Measurements from ENCODE around the gene GPR3.
"Not testable (repeated sequence)": the region's sequence is repeated elsewhere in the genome, so short reads cannot be mapped to it uniquely, and the experiment has no call there.

The GPR3 gene

DNA sequence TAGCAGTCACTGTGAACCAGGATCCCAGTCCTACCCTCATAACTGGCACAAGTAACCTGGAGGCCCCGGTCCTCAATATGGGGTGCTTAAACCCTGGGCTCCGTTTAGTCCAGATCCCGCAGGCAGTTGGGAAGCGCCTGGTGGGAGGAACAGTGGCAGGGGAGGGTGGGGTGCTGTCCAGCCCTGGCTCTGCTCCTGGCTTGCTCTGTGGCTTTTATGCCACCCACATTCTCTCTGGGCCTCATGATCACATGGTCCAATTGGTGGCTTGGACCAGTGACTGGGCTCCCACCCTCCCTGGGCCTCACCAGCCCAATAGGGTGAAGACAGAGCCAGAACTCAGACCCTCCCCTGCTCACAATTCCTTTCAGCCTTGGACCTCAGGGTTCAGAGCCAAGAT lies 12.2 kb upstream of the GPR3 start:
- DNase-seq, result no peak

DNA sequence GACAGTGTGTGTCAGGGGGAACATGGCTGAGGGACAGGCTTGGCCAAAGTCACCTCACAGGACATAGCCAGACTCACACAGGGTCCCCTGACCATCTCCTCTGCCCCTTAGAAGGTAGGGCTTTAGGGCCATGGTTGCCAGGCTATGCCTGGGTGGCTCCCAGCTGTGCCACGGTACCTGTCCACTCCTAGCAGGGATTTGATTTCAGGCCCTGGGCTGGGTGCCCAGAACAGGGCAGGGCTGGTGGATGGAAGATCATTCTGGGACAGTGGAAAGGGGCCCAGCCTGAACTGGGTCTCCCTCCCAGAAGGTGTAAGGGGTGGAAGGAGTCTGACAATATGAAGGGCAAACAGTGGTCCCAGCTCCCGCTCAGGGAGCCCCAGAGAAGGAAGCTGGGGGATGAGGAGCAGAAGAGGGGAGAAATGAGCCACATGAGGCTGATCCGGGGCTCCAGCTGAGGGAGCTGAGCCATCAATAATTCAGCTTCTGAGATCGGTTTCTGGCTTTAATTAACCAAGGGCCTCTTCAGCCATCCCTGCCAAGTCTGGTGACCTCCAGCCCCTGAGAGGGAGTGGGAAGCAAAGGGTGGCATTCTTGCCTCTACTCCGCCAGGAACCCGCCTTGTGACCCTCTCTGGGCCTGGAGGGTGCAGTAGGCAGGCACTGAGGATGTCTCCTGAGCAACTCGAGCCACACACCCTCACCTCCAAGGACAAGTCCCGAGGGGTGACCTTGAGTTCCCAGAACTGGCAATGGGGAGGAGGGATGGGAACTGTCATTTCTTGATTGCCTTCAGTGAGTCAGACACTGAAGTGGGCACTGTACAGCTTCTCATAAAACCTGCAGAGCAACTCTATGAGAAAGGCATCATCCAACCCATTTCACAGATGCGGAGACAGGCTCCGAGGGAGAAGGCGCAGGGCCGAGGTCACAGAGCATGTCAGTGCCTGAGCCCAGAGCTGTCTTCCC lies 11.4 kb upstream of the GPR3 start:
- no peak for DNase-seq

DNA sequence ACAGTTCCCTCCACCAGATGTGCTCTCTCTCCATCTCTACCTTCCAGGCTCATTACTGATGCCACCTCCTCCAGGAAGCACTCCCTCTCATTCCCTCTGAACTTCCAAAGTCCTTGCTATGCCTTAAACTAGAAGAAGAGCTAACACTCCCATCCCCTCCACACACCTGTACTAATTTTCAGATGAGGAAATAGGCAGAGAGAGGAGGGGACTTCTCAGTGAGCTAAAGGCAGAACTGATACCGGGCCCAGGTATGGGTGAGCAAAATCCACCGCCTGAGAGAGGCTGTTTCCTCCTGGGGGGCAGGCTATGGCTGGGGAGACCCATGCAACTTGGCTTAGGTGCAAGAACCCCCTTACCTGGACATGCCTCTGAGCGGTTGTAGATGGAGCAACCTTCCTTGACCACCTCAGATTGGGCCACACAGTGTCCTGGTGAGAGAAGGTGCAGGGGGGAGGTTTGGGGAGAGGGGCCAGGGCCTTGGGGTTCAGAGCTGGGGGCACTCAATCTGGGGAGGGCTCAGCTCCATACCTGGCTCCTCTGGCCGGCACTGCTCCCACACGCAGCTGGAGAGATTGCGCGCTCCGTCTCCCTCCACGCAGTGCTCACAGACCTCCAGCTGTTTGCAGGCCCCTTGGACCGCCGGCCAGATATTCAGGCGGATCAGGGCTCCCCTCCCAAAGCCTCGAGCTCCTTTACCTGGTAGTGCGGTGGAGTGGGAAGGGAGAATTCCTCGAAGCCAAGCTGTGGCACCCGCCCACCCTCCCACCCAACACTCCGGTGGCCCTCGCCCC lies 10.3 kb upstream of the GPR3 start:
- DNase-seq, result no peak

DNA sequence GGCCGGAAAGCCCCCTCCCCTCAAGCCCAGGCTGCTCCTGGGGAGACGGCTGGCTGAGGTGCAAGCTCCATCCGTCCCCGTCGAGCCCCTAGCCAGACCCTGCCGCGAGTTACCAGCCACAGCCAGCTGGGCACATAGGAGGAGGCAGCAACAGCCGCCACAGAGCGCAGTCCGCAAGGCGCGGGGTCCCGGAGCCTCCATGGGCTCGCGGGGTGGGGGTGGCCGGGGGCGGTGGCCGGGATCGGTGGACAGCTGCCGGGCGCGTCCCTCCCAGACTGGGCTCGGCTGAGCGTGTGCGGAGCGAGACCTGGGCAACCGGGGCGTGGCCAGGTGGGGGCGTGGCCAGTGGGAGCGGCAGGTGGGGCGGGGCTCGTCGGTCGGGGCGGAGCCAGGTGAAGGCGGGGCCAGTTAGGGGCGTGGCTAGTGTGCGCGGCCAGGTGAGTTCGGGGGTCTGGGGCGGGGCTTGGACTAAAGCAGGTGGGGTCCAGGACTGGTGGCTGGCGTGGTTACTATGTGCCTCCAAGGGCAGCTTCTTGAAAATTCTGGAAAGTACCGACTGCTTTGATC lies 9.3 kb upstream of the GPR3 start, which contains the start of gene CD164L2:
TSS of gene CD164L2 (minus strand) at position 295 of the 567 bp plus-strand sequence. CDS start at position 201, 94 bp downstream.
- DNase-seq, result no peak

DNA sequence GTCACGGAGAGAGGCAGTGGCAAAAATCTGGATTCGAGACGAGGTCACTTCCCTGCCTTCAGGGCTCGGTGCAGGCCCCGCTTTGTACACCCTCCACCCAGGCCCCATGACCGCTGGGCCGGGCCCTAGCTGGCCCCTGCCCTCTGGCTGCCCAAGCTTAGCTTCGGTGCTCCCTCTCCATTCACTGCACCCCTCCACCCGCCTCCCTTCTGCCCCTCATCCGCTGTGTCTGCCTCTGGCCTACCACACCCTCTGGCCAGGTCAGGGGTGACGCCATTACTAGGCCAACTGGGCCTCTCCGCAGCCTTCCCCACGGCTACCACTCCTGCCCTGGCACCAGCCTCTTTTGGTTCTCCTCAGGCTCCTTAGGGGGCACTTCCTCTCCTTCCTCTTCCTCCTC lies 8.8 kb upstream of the GPR3 start:
- DNase-seq, result no peak

DNA sequence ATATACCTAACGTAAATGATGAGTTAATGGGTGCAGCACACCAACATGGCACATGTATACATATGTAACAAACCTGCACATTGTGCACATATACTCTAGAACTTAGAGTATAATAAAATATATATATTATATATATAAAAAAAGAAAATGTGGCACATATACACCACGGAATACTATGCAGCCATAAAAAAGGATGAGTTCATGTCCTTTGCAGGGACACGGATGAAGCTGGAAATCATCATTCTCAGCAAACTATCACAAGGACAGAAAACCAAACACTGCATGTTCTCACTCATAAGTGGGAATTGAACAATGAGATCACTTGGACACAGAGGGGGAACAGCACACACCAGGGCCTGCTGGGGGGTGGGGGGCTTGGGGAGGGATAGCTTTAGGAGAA lies 7.6 kb upstream of the GPR3 start:
- DNase-seq, result not testable (repeated sequence)

DNA sequence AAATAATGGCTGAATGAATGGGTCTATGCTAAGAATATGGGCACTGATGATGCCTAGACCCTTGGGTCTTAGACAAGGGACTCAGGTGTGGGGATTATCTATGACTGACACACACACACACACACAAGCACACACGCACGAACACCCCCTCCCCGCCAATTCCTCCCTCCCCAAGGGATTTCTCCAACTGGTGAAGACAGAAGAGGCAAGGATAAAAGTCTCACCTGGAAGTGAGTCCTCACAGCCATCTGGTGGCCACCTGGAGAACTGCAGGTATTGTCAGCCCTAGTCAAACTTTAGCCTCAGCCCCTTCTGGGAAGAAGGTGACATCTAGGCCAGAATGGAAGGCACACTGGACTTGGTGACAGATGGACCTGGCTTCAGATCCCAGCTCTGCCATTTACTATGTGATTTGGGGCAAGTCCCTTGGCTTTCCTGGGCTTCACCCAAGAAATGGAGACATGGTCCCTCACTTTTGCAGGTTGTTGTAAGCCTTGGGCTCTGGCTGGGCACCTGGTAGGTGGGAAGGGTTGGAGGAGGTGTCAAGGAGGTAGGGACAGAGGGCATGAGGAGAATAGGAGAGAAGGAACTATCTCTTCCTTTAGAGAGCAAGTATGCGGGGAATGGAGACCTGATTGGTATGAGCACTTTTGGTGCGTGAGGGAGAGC lies 4.0 kb upstream of the GPR3 start:
- peak; percentile 54 to 72 for DNase-seq

DNA sequence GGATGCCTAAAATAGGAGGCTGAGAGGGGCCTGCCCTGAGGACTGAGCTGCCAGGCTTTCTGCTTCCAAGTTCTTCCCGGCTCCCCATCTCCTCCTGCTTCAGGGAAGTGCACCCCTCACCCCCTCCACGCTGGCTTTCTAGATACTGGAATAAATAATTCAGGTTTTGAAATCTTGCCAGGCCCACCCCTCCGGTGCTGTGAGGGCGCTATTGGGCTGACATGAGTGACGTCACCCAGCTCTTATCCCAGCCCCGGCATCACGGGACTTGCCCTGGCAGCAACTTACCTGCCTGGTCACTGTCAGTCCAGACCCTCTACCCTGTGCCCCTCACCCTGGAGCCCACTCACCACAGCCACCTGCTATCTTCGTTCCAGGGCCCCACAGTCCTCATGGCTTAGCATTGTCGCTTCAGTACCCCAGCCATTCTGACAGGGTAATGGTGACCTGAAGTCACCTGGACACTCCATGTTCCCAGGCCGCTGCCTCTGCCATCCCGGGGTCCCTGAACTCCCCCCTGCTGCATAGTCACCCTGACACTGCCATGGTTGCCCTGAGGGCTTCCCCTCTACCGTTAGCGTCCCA lies 819 bp upstream of the GPR3 start:
- peak; percentile 18 to 65 for DNase-seq

DNA sequence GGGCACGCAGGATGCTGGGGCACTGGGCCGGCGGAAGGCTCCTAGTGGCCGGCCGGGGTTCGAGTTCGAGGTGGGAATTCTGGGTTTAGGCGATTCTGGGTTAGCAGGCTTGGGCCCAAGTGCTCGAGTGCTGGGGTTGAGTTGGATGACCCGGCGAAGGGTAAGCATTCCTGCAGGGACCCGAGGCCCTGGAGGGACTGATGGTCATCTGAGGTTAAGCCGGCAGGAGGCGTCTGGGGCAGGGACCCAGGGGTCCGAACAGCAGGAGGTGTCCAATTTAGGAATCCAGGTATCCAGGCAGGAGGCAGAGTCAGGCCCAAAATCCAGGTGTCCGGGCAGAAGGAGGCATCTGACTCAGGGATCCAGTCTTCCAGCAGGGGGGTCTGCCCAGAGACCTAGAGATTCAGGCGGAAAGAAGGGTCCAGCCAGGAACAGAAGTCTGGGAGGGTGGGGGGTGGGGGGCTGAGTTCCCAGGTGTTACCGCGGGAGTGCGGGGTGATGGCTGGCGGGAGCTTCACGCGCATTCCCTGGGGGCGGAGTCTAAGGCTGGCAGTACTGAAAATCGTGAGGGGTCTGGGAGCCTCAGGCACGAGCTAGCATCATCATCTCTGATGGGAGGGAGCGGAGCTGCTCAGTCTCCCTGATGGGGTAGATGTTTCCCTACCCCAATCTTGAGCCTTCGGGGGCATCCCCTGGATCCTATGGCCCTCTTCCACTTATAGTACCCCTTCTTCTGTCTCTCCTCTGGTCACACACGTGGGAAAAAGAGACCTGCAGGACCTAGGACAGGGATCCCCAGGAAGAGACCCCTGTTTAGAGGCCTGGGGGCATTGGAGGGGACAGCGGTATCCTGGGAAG lies 585 bp downstream of the GPR3 start:
- no peak for DNase-seq

DNA sequence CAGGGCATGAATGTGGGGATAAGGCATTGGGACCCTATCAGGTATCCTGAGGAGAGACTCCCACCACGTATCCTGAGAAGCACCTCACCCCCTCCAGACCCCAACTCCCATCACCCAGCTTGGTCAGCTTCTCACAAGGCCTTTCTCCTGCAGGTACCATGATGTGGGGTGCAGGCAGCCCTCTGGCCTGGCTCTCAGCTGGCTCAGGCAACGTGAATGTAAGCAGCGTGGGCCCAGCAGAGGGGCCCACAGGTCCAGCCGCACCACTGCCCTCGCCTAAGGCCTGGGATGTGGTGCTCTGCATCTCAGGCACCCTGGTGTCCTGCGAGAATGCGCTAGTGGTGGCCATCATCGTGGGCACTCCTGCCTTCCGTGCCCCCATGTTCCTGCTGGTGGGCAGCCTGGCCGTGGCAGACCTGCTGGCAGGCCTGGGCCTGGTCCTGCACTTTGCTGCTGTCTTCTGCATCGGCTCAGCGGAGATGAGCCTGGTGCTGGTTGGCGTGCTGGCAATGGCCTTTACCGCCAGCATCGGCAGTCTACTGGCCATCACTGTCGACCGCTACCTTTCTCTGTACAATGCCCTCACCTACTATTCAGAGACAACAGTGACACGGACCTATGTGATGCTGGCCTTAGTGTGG lies 1.3 kb downstream of the GPR3 start:
- DNase-seq, result no peak

DNA sequence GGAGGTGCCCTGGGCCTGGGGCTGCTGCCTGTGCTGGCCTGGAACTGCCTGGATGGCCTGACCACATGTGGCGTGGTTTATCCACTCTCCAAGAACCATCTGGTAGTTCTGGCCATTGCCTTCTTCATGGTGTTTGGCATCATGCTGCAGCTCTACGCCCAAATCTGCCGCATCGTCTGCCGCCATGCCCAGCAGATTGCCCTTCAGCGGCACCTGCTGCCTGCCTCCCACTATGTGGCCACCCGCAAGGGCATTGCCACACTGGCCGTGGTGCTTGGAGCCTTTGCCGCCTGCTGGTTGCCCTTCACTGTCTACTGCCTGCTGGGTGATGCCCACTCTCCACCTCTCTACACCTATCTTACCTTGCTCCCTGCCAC lies 1.8 kb downstream of the GPR3 start:
- DNase-seq, result no peak

DNA sequence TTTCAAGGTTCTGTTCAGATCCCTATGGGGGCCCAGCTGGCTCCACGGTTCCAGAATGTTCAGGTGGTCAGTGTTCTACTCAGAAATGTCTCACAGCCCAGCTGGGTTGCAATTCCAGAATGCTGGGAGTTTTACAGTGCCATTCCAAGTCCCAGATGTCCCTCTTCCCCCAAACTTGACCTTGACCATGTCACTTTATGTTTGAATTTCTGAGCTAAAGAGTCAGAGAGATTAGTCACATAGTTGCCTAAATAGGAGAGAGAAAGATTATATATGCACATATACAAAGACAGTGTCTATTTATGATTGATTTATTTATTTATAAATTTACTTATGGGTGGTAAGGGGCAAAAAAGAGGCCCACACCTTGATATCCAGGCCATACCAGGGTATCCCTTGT lies 2.5 kb downstream of the GPR3 start:
- DNase-seq, result no peak

DNA sequence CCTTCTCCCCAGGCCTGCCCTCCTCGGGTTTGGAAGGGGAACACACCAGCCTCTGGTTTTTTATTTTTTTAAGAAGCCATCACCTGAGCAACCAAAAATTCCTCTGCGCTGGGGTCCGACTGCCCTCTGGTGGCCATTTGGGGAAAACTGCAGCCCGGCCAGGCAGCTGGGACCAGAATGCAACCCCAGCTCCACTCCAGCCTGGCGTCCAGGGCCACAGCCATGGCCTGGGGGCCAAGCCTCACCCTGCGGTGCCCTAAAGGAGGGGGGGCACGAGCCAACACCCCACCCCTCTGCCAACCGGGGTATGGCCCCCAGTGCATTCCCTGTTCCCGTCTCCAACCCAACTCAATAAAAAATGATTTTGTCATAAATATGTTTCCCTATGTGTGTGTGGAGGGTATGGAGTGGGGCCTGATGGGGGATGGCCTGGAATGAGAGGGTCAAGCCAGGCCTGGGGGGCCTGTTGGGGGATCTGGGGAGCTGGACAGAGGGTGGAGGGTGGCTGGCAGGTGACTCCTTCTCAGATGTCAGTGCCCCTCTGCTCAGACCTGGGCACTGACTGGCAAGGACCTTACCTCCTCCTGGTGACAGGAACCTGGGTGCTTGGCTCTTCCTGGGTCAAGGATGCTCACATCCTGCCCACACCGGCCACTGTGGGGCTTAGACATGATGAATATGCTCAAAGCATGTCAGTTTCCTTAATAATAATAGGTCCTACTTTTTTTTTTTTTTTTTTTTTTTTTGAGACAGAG lies 3.2 kb downstream of the GPR3 start:
- DNase-seq, result peak in 1 of 2 experiments; percentile 69

DNA sequence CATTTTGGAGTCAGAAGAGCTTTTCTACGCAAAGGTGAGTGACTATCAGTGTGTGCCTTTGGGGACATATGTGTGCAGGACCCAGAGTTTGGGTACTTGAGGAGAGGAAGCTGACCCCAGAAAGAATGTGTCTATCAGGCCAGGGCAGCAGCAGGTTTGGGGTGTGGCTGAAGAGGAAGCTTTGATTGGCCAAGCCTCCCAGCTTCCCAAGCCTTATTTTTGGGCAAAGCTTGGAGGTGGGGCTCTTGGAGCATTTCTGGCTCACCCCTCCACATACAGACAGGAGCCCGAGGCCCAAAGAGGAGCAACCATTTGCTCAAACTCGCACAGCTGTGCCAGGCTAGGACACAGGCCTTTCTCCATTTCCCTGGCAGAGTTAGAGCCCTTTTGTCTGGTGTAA lies 4.7 kb downstream of the GPR3 start:
- DNase-seq, result no peak

DNA sequence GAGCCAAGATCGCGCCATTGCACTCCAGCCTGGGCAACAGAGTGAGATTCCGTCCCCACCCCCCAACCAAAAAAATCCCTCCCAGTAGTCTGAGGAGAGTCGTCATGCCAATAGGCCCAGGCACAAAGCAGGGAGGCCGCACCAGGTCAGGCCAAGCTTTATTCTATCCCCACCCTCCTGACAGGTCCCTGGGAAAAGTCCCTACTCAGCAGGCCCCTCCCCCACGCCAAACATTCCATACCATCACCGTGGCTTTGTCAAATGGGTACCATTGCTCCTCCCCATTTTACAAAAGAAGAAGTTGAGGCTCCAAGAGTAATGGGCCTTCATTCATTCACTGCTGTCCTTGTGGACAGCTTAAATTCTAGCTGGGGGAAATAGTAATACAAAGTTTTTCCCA lies 5.3 kb downstream of the GPR3 start:
- no peak for DNase-seq

DNA sequence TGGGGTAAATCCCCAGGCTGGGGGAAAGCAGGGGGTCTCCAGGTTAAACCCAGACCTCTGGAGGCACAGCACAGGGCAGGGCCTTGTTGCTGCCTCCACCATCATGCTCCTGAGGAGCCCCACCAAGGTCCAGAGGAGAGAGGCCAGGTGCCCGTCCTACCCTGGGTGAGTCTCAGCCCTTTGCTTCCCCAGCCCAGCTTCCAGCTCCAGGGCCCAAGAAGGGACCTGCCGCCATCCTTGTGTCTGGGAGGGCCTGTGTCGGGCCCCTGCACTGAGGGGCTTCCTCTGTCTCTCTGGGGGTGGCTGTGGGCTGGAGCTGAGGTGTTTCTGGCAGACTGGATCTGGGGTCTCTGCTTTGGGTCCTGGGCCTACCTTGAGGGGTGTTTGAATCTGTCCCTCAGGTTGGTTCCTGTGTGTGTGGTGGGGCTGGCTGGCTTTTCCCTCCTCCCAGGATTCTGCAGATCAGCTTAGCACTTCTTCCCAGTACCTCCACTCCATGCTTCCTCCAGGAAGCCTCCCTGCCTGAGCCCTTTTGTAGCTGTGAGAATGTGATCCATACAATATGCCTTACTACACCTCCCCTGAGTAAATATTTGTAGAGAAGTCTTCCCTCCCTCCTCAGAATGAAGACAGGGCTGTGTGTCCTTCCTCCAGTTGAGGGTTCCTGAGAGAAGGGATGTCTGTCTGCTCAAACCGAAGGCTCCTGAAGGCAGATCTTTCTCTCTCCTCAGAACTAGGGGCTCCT lies 6.2 kb downstream of the GPR3 start:
- no peak for DNase-seq

DNA sequence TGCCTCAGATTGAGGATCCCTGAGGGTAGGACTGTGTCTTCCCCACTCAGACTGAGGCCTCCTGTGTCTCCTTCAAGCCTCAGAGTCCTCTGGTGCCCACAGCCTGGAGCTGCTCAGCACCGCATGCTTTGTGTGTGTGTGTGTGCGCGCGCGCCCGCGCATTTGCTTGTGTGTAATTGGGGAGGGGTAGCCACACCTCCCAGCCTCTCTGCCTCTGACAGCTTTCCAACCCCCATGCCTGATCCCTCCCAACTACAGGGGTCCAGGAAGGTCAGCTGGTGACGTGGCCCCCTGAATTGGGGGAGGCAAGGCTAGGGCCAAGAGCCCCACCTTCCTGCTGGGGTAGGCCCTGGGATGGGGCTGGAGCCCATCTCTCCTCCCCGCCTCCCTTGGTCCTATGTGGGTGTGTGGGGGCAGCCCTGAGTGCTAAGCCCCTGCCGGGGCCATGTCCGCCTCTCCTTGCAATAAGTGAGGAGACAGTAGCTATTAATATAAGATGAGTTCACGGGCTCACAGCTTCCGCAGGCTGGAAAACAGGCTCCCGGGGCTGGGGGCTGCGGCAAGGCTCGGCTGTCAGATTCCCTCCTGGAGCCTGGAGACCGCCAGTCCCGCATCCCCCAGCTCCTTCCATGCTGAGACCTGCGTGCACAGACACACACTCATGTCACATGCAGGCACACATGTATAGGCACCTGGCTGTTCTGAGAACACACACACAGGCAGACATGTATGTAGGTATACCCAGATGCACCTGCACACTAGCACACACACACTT lies 7.0 kb downstream of the GPR3 start:
- DNase-seq, result no peak

DNA sequence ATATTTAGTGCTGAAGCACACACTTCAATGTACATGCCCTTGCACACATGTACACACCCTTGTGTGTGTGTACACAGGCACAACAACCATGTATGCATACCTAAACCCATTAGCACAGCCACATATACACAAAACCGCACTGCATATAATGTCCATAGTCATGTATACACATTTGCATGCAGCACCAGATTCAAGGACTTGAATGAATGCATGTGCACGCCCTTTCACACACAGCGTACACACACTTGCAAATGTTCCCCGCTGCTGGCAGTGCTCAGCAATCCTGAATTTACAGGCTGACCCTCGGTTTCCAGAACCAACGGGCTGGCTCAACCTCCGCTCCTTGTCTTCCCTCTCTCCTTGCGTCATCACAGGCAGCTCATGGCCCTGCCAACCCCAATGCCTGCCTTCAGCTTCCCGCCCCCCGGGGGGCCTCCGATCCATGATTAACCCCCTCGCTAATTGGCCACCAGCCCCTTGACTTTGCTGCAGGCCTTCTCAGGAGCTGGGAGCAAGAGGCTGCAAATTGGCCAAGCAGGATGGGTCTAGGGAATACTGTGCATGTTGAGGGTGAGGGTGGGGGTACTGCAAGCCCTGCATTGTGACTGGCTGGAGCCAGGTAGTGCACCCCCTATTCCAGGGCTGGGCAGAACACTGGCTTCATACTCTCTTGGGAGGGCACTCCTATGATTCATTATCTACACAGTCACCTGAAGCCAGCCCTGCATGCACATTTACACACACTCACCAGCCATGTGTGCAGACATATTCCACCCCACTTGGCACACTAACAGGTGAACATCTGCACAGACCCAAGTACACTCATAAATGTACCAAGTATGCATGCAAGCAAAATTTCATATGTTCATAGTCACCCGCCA lies 7.9 kb downstream of the GPR3 start:
- DNase-seq, result no peak

Measured in NCI-H524 (cell line).